H1 (cell line): ENCODE data around the gene CACNA2D1.

Experiments
- CBX5 ChIP-seq: fragments of 300-800, 300-1000 bp; sonication (generic); IDR thresholded peaks from 2 replicates; pipeline ENCODE4 v1.7.1; 2016; ENCODE audit warnings: antibody characterized with exemption, low read length, low read depth
- E2F6 ChIP-seq: IDR thresholded peaks from 2 replicates; pipeline ENCODE4 v1.6.1; 2012; ENCODE audit warnings: inconsistent platforms
- EZH2 ChIP-seq: fragments of 200-600 bp; sonication (generic); IDR thresholded peaks from 2 replicates; pipeline ENCODE4 v1.7.1; 2012; ENCODE audit warnings: low read depth, mild to moderate bottlenecking, moderate library complexity, low read length, inconsistent platforms; ENCODE audit not compliant: severe bottlenecking
- HDAC6 ChIP-seq: IDR thresholded peaks from one replicate; pipeline ENCODE4 v1.7.1; 2012; ENCODE audit warnings: low read depth, mild to moderate bottlenecking, inconsistent platforms, low read length, moderate library complexity
- POLR2A ChIP-seq, 2 experiments: IDR thresholded peaks; 1 replicate in 1 of 2; 2 replicates in 1 of 2; pipeline ENCODE4 v1.6.1; 2011; ENCODE audit warnings: low read depth in 2 of 2, low read length in 2 of 2, mild to moderate bottlenecking in 2 of 2; ENCODE audit errors: control extremely low read depth in 1 of 2
- RXRA ChIP-seq: IDR thresholded peaks from 2 replicates; pipeline ENCODE4 v1.6.1; 2011; ENCODE audit warnings: low read depth, mild to moderate bottlenecking, low read length, moderate library complexity; ENCODE audit not compliant: insufficient read depth
- YY1 ChIP-seq: IDR thresholded peaks from 2 replicates; pipeline ENCODE4 v1.6.1; 2011; ENCODE audit warnings: low read depth, mild to moderate bottlenecking, low read length
- TF ChIP-seq, protein P1 (sequence below), 3 experiments: IDR thresholded peaks; 1 replicate in 2 of 3; 2 replicates in 1 of 3; pipeline versions ENCODE4 v1.5.1 to v1.6.1; 2011; ENCODE audit warnings: low read length in 3 of 3, mild to moderate bottlenecking in 3 of 3, inconsistent platforms in 2 of 3, low read depth in 1 of 3, moderate library complexity in 1 of 3; ENCODE audit not compliant: insufficient read depth in 1 of 3; ENCODE audit errors: control extremely low read depth in 1 of 3

GRCh38 chr7:82417898-82418297, 25.7 kb downstream of the CACNA2D1 start:
- TF ChIP-seq YY1 (no peak), RXRA (no peak), EZH2 (no peak), CBX5 (no peak), POLR2A (IDR thresholded peaks at IDR 0.05; ENCODE audit: control extremely low read depth in 1 of 2, low read depth in 2 of 2, low read length in 2 of 2) (no peak), HDAC6 (no peak), E2F6 (no peak)
- TF ChIP-seq, protein P1, sequence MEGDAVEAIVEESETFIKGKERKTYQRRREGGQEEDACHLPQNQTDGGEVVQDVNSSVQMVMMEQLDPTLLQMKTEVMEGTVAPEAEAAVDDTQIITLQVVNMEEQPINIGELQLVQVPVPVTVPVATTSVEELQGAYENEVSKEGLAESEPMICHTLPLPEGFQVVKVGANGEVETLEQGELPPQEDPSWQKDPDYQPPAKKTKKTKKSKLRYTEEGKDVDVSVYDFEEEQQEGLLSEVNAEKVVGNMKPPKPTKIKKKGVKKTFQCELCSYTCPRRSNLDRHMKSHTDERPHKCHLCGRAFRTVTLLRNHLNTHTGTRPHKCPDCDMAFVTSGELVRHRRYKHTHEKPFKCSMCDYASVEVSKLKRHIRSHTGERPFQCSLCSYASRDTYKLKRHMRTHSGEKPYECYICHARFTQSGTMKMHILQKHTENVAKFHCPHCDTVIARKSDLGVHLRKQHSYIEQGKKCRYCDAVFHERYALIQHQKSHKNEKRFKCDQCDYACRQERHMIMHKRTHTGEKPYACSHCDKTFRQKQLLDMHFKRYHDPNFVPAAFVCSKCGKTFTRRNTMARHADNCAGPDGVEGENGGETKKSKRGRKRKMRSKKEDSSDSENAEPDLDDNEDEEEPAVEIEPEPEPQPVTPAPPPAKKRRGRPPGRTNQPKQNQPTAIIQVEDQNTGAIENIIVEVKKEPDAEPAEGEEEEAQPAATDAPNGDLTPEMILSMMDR (IDR thresholded peaks at IDR 0.05; ENCODE audit: control extremely low read depth in 1 of 3, insufficient read depth in 1 of 3, low read depth in 1 of 3, low read length in 3 of 3): no peak
